Transverse colon (tissue), 4 donors: ENCODE data around the gene SLC35F2. TPM values are rescaled to one million over a fixed set of nuclear protein-coding genes. Genes with fewer than 3 reads are reported as not detected.

Source experiments
- DNase-seq: peaks from one replicate; pipeline ENCODE4 v3.0.0-alpha.2; 2019
- H3K27ac ChIP-seq, 4 donors: fragments of 200-600 bp; sonication (generic); 2 replicates each; pipeline ENCODE4 v1.5.1; 2016 to 2018; ENCODE audit warnings: inconsistent platforms in 4 of 4
- H3K27me3 ChIP-seq: fragments of 200-600 bp; sonication (generic); 2 replicates; pipeline ENCODE4 v1.5.1; 2017; ENCODE audit warnings: inconsistent platforms
- H3K36me3 ChIP-seq, 4 donors: fragments of 200-600 bp; sonication (generic); 2 replicates each; pipeline ENCODE4 v1.5.1; 2017 to 2019; ENCODE audit warnings: inconsistent platforms in 4 of 4
- H3K4me1 ChIP-seq, 4 donors: fragments of 200-600 bp; sonication (generic); 2 replicates each; pipeline ENCODE4 v1.5.1; 2017 to 2020; ENCODE audit warnings: inconsistent platforms in 4 of 4
- H3K4me3 ChIP-seq, 4 donors: fragments of 200-600 bp; sonication (generic); 1 replicate in 1 of 4; 2 replicates in 3 of 4; pipeline versions ENCODE4 v1.5.1 to v1.6.1; 2017 to 2019; ENCODE audit warnings: inconsistent platforms in 4 of 4
- H3K9me3 ChIP-seq, 2 donors: fragments of 200-600 bp; sonication (generic); 2 replicates each; pipeline ENCODE4 v1.5.1; 2017 to 2019; ENCODE audit warnings: inconsistent platforms in 2 of 2
- EP300 ChIP-seq: sonication (generic); formaldehyde crosslinking; IDR thresholded peaks from one replicate; pipeline ENCODE4 v1.6.1; 2017; ENCODE audit warnings: antibody characterized with exemption, low read depth
- POLR2A ChIP-seq: fragments of 450-650 bp; IDR thresholded peaks from one replicate; pipeline ENCODE4 v1.6.1; 2016; ENCODE audit warnings: antibody characterized with exemption, mild to moderate bottlenecking, moderate library complexity
- POLR2AphosphoS5 ChIP-seq, 3 donors: sonication (generic); formaldehyde crosslinking; IDR thresholded peaks; one replicate each; pipeline ENCODE4 v1.6.1; 2016; ENCODE audit warnings: antibody characterized with exemption in 3 of 3
- WGBS, 2 donors: methylation state at CpG; one replicate each; pipeline ENCODE4 v1.1.5; 2018; ENCODE audit warnings: low coverage in 1 of 2; 5-methylcytosine and 5-hydroxymethylcytosine counted together
- in situ Hi-C, 4 donors: fragments of 200-750 bp; cut with MboI; loops; one replicate each; pipeline versions ENCODE4 v1.15.0 to v1.15.1; 2017; ENCODE audit warnings: low sequenced_read_pairs in 3 of 4, low pct_ligation_motif_present in 1 of 4, low pct_unique_long_range_greater_than_20kb in 1 of 4
- intact Hi-C: fragments of 100-400 bp; cut with DNase I; formaldehyde crosslinking; loops from one replicate; pipeline ENCODE4 v1.15.1; 2023; ENCODE audit warnings: low total_unique reads
- total RNA-seq, 4 donors: library from RNA; depleted of rRNA; stranded (reverse); fragments of >200 nt; gene quantifications; one replicate each; pipeline ENCODE4 v1.1.0, GENCODE V29; 2016
- TF ChIP-seq, protein P1 (sequence below), 5 experiments: fragments of 200-600 bp in 3 of 5; fragments of 450-650 bp in 2 of 5; sonication (generic) in 3 of 5; IDR thresholded peaks; 1 replicate in 2 of 5; 2 replicates in 3 of 5; pipeline ENCODE4 v1.5.1; 2016 to 2017; ENCODE audit warnings: antibody characterized with exemption in 5 of 5, inconsistent platforms in 3 of 5, mild to moderate bottlenecking in 2 of 5, moderate library complexity in 1 of 5

SLC35F2 gene
- total RNA-seq, 4 donors from 2014 or later, result 2.2 to 29.2 (median 18.8) TPM

- Histone ChIP-seq H3K27me3 (no peaks in the 10 kb centered on the region), H3K9me3 (no peaks in the 10 kb centered on the region), H3K36me3 (no peaks in the 10 kb centered on the region), H3K27ac (no peak overlapping the region), H3K4me3 (no peak overlapping the region), H3K4me1 (no peaks in the 10 kb centered on the region)
- intact Hi-C loops (no loop called here), in situ Hi-C loops (no loop called here)
- WGBS, 2 donors, result 44 to 49% methylated on average over 3 of the region's 3 CpGs
- no peak for DNase-seq
- no peak for TF ChIP-seq POLR2AphosphoS5 (IDR thresholded peaks at IDR 0.05)
- no peak for TF ChIP-seq POLR2A
- no peak for TF ChIP-seq EP300
- TF ChIP-seq, protein P1, sequence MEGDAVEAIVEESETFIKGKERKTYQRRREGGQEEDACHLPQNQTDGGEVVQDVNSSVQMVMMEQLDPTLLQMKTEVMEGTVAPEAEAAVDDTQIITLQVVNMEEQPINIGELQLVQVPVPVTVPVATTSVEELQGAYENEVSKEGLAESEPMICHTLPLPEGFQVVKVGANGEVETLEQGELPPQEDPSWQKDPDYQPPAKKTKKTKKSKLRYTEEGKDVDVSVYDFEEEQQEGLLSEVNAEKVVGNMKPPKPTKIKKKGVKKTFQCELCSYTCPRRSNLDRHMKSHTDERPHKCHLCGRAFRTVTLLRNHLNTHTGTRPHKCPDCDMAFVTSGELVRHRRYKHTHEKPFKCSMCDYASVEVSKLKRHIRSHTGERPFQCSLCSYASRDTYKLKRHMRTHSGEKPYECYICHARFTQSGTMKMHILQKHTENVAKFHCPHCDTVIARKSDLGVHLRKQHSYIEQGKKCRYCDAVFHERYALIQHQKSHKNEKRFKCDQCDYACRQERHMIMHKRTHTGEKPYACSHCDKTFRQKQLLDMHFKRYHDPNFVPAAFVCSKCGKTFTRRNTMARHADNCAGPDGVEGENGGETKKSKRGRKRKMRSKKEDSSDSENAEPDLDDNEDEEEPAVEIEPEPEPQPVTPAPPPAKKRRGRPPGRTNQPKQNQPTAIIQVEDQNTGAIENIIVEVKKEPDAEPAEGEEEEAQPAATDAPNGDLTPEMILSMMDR (IDR thresholded peaks at IDR 0.05), result no peak
Measured at GRCh38 chr11:107780136-107780535, 78.5 kb downstream of the SLC35F2 start.

- intact Hi-C loops, result loop anchor here (10.0 kb wide), 1 partner anchor 224 kb away; no protein-coding TSS in a partner anchor
Measured at GRCh38 chr11:107778839-107779517, 79.6 kb downstream of the SLC35F2 start.

GRCh38 chr11:107777110-107777509 lies 81.5 kb downstream of the SLC35F2 start:
- no peak for DNase-seq
- H3K4me1 ChIP-seq, result no peaks in the 10 kb centered on the region
- no peaks in the 10 kb centered on the region for H3K9me3 ChIP-seq
- no peak overlapping the region for H3K4me3 ChIP-seq
- TF ChIP-seq POLR2AphosphoS5 (IDR thresholded peaks at IDR 0.05) (no peak), POLR2A (no peak), EP300 (no peak)
- TF ChIP-seq, protein P1 (IDR thresholded peaks at IDR 0.05), result no peak
- in situ Hi-C loops (no loop called here), intact Hi-C loops (loop anchor here (10.0 kb wide), 1 partner anchor 222 kb away; no protein-coding TSS in a partner anchor)
- H3K27me3 ChIP-seq, result no peaks in the 10 kb centered on the region
- no peaks in the 10 kb centered on the region for H3K36me3 ChIP-seq
- 75 to 77% methylated on average over 1 to 2 of the region's 2 CpGs for WGBS, 2 donors
- no peak overlapping the region for H3K27ac ChIP-seq

More at GRCh38 chr11:107778839-107779517, 79.6 kb downstream of the SLC35F2 start:
- Histone ChIP-seq H3K36me3 (no peaks in the 10 kb centered on the region), H3K4me1 (no peaks in the 10 kb centered on the region), H3K9me3 (no peaks in the 10 kb centered on the region), H3K27ac (no peak overlapping the region), H3K27me3 (no peaks in the 10 kb centered on the region), H3K4me3 (no peak overlapping the region)
- in situ Hi-C loops, result no loop called here
- TF ChIP-seq POLR2AphosphoS5 (IDR thresholded peaks at IDR 0.05), result no peak
- TF ChIP-seq POLR2A, result no peak
- TF ChIP-seq EP300, result no peak
- TF ChIP-seq, protein P1 (IDR thresholded peaks at IDR 0.05), result no peak
- DNase-seq, result no peak
- WGBS, 2 donors, result 83% methylated on average over 4 to 7 of the region's 7 CpGs

GRCh38 chr11:107776062-107776461 lies 82.5 kb downstream of the SLC35F2 start:
- intact Hi-C loops, result loop anchor here (10.0 kb wide), 1 partner anchor 221 kb away; no protein-coding TSS in a partner anchor
- DNase-seq, result no peak
- WGBS, 2 donors, result 95 to 100% methylated on average over 1 to 6 of the region's 6 CpGs
- Histone ChIP-seq H3K36me3 (no peaks in the 10 kb centered on the region), H3K27ac (no peak overlapping the region), H3K27me3 (no peaks in the 10 kb centered on the region), H3K4me3 (no peak overlapping the region), H3K4me1 (no peaks in the 10 kb centered on the region), H3K9me3 (no peaks in the 10 kb centered on the region)
- in situ Hi-C loops, result no loop called here
- no peak for TF ChIP-seq POLR2AphosphoS5 (IDR thresholded peaks at IDR 0.05)
- TF ChIP-seq, protein P1 (IDR thresholded peaks at IDR 0.05), result no peak
- no peak for TF ChIP-seq POLR2A
- TF ChIP-seq EP300, result no peak
